HFFc6 (cell line): ENCODE data around the gene CEP131. TPM values are rescaled to one million over a fixed set of nuclear protein-coding genes. Genes with fewer than 3 reads are reported as not detected.

Source experiments
- DNase-seq: peaks from one replicate; pipeline ENCODE4 v3.0.0-alpha.2; 2018
- H3K27ac Mint-ChIP-seq: 2 replicates; pipeline ENCODE4 v1.8.0; 2020; ENCODE audit warnings: mild to moderate bottlenecking, mixed read lengths
- H3K27me3 Mint-ChIP-seq: 2 replicates; pipeline ENCODE4 v1.8.0; 2021; ENCODE audit warnings: mild to moderate bottlenecking, moderate library complexity, mixed read lengths; ENCODE audit not compliant: insufficient read depth
- H3K36me3 Mint-ChIP-seq: 2 replicates; pipeline ENCODE4 v1.8.0; 2021; ENCODE audit warnings: low read depth, mixed read lengths
- H3K4me1 Mint-ChIP-seq: 2 replicates; pipeline ENCODE4 v1.8.0; 2020; ENCODE audit warnings: low read depth, mixed read lengths
- H3K4me3 Mint-ChIP-seq: 2 replicates; pipeline ENCODE4 v1.8.0; 2020; ENCODE audit warnings: mild to moderate bottlenecking, moderate library complexity, mixed read lengths
- H3K9me3 Mint-ChIP-seq: 2 replicates; pipeline ENCODE4 v1.8.0; 2020; ENCODE audit warnings: mild to moderate bottlenecking, mixed read lengths
- CTCF ChIP-seq: fragments of 200-600 bp; sonication (generic); IDR thresholded peaks from 2 replicates; pipeline ENCODE4 v1.5.0; 2021; ENCODE audit warnings: antibody characterized with exemption, mild to moderate bottlenecking
- total RNA-seq, 6 experiments: library from RNA; stranded (reverse); fragmentation: NEBNext Ultra II Directional; extraction: Animal tissue kit (Norgen Biotek cat#: 25700); gene quantifications; 2 replicates in 1 of 6; 3 replicates in 5 of 6; pipeline ENCODE4 v1.2.3, GENCODE V29; 2021

Gene CEP131
- total RNA-seq, 6 experiments from 2014 or later = 8.3 to 13.2 (median 10.7) TPM

GRCh38 chr17:81189016-81189415, 33.7 kb downstream of the CEP131 start:
- Mint-ChIP-seq H3K36me3 (no peaks in the 10 kb centered on the region), H3K27ac (no peak overlapping the region), H3K4me3 (no peak overlapping the region), H3K4me1 (no peaks in the 10 kb centered on the region), H3K9me3 (no peaks in the 10 kb centered on the region), H3K27me3 (peaks cover 2% of the 10 kb centered on the region)
- no peak for DNase-seq
- TF ChIP-seq CTCF = no peak

GRCh38 chr17:81188491-81188840, 34.3 kb downstream of the CEP131 start:
- Mint-ChIP-seq H3K36me3 (no peaks in the 10 kb centered on the region), H3K27ac (no peak overlapping the region), H3K27me3 (peaks cover 2% of the 10 kb centered on the region), H3K4me3 (no peak overlapping the region), H3K9me3 (no peaks in the 10 kb centered on the region), H3K4me1 (no peaks in the 10 kb centered on the region)
- no peak for DNase-seq
- no peak for TF ChIP-seq CTCF

- H3K27me3 Mint-ChIP-seq = peaks cover 2% of the 10 kb centered on the region
- no peak overlapping the region for H3K4me3 Mint-ChIP-seq
- no peak for DNase-seq
- TF ChIP-seq CTCF = no peak
- H3K4me1 Mint-ChIP-seq = no peaks in the 10 kb centered on the region
- H3K9me3 Mint-ChIP-seq = no peaks in the 10 kb centered on the region
- H3K36me3 Mint-ChIP-seq = no peaks in the 10 kb centered on the region
- no peak overlapping the region for H3K27ac Mint-ChIP-seq
These were observed 34.9 kb downstream of the CEP131 start for GRCh38 chr17:81187586-81188490.

GRCh38 chr17:81187120-81187519, 35.6 kb downstream of the CEP131 start:
- TF ChIP-seq CTCF = no peak
- Mint-ChIP-seq H3K36me3 (no peaks in the 10 kb centered on the region), H3K9me3 (no peaks in the 10 kb centered on the region), H3K27ac (no peak overlapping the region), H3K4me1 (no peaks in the 10 kb centered on the region), H3K4me3 (no peak overlapping the region), H3K27me3 (peaks cover 2% of the 10 kb centered on the region)
- DNase-seq = no peak

GRCh38 chr17:81186203-81186602, 36.6 kb downstream of the CEP131 start:
- no peak for DNase-seq
- Mint-ChIP-seq H3K27ac (no peak overlapping the region), H3K9me3 (no peaks in the 10 kb centered on the region), H3K36me3 (no peaks in the 10 kb centered on the region), H3K4me1 (no peaks in the 10 kb centered on the region), H3K27me3 (peaks cover 2% of the 10 kb centered on the region), H3K4me3 (no peak overlapping the region)
- TF ChIP-seq CTCF = no peak
